GM23248 (cell line): ENCODE data around the gene RPL15. TPM values are rescaled to one million over a fixed set of nuclear protein-coding genes. Genes with fewer than 3 reads are reported as not detected.
A peak's percentile ranks its signal among the peaks of the same experiment; 100 is the strongest.
"Not testable (repeated sequence)": the region's sequence is repeated elsewhere in the genome, so short reads cannot be mapped to it uniquely, and the experiment has no call there.

Experiments used
- DNase-seq: peaks from one replicate; pipeline ENCODE4 v3.0.0-alpha.2; 2015
- H2AFZ ChIP-seq: fragments of 200-600 bp; sonication (generic); 2 replicates; pipeline ENCODE4 v1.6.1; 2016; ENCODE audit warnings: antibody characterized with exemption
- H3F3A ChIP-seq: fragments of 200-600 bp; sonication (generic); 2 replicates; pipeline ENCODE4 v1.6.1; 2016; ENCODE audit warnings: mild to moderate bottlenecking, antibody characterized with exemption, mixed run types; ENCODE audit not compliant: insufficient read depth
- H3K27ac ChIP-seq: fragments of 200-600 bp; sonication (generic); 2 replicates; pipeline ENCODE4 v1.5.1; 2016; ENCODE audit warnings: mild to moderate bottlenecking
- H3K27me3 ChIP-seq: fragments of 200-600 bp; sonication (generic); replicated peaks from 2 replicates; pipeline ENCODE4 v1.6.1; 2016; ENCODE audit warnings: mild to moderate bottlenecking; ENCODE audit not compliant: insufficient read depth
- H3K36me3 ChIP-seq: fragments of 200-600 bp; sonication (generic); 2 replicates; pipeline ENCODE4 v1.6.1; 2016; ENCODE audit warnings: low read depth, mild to moderate bottlenecking
- H3K4me1 ChIP-seq: fragments of 200-600 bp; sonication (generic); 2 replicates; pipeline ENCODE4 v1.6.1; 2016; ENCODE audit warnings: mild to moderate bottlenecking; ENCODE audit not compliant: insufficient read depth
- H3K4me2 ChIP-seq: fragments of 200-600 bp; sonication (generic); one replicate; pipeline ENCODE4 v1.6.1; 2016; ENCODE audit warnings: mild to moderate bottlenecking; ENCODE audit not compliant: unreplicated experiment
- H3K4me3 ChIP-seq: fragments of 200-600 bp; sonication (generic); 2 replicates; pipeline ENCODE4 v1.5.1; 2016; ENCODE audit warnings: mild to moderate bottlenecking
- H3K79me2 ChIP-seq: fragments of 200-600 bp; sonication (generic); 2 replicates; pipeline ENCODE4 v1.6.1; 2016; ENCODE audit warnings: mild to moderate bottlenecking; ENCODE audit not compliant: insufficient read depth
- H3K9ac ChIP-seq: fragments of 200-600 bp; sonication (generic); 2 replicates; pipeline ENCODE4 v1.6.1; 2016; ENCODE audit warnings: mild to moderate bottlenecking
- H3K9me2 ChIP-seq: fragments of 200-600 bp; sonication (generic); 2 replicates; pipeline ENCODE4 v1.6.1; 2016; ENCODE audit warnings: mixed run types, mild to moderate bottlenecking, moderate library complexity; ENCODE audit not compliant: insufficient read depth
- H3K9me3 ChIP-seq: fragments of 200-600 bp; sonication (generic); one replicate; pipeline ENCODE4 v1.6.1; 2017; ENCODE audit warnings: low read depth
- H4K20me1 ChIP-seq: fragments of 200-600 bp; sonication (generic); 2 replicates; pipeline ENCODE4 v1.6.0; 2016; ENCODE audit not compliant: insufficient read depth
- EZH2 ChIP-seq: fragments of 200-600 bp; sonication (generic); IDR thresholded peaks from 2 replicates; pipeline ENCODE4 v1.6.1; 2018; ENCODE audit warnings: antibody characterized with exemption, mild to moderate bottlenecking; ENCODE audit not compliant: insufficient read depth, poor library complexity, severe bottlenecking
- EZH2phosphoT487 ChIP-seq: fragments of 200-600 bp; sonication (generic); IDR thresholded peaks from 2 replicates; pipeline ENCODE4 v1.6.1; 2018; ENCODE audit warnings: antibody characterized with exemption, moderate library complexity, mild to moderate bottlenecking, low read depth; ENCODE audit not compliant: insufficient read depth
- WGBS, 2 experiments: methylation state at CpG; one replicate each; pipeline ENCODE4 v1.1.6; 2015 to 2017; ENCODE audit warnings: low lambda C conversion rate in 2 of 2, low coverage in 1 of 2; ENCODE audit errors: missing lambda C conversion rate in 2 of 2; 5-methylcytosine and 5-hydroxymethylcytosine counted together
- in situ Hi-C: fragments of 300-500 bp; cut with MboI; formaldehyde crosslinking; loops from 2 replicates; pipeline ENCODE4 v1.15.0; 2020
- polyA plus RNA-seq: library from polyadenylated mRNA; unstranded; fragments of >200 nt; fragmentation: Nextera tagmentation; extraction: Ambion mirVana; gene quantifications from 2 replicates; pipeline ENCODE4 v1.2.1, GENCODE V29; 2016
- total RNA-seq: library from RNA; depleted of rRNA; stranded (reverse); fragments of >200 nt; shearing (Covaris generic); gene quantifications from 2 replicates; pipeline ENCODE4 v1.2.3, GENCODE V29; 2014

RPL15 gene
- total and polyA plus RNA-seq, 2 experiments from 2014 or later, result 1,685 to 2,236 TPM

- Histone ChIP-seq H3K79me2 (no peaks in the 10 kb centered on the region), H2AFZ (no peak overlapping the region), H4K20me1 (no peaks in the 10 kb centered on the region), H3F3A (no peaks in the 10 kb centered on the region), H3K4me2 (no peak overlapping the region), H3K9ac (no peak overlapping the region), H3K27ac (no peak overlapping the region), H3K9me2 (no peaks in the 10 kb centered on the region), H3K4me3 (no peak overlapping the region), H3K27me3 (no peaks in the 10 kb centered on the region), H3K9me3 (no peaks in the 10 kb centered on the region), H3K4me1 (no peaks in the 10 kb centered on the region), H3K36me3 (peaks cover 17% of the 10 kb centered on the region; the same call in 1 of the 2 replicates)
- in situ Hi-C loops, result no loop called here
- no peak for DNase-seq
- 95 to 99% methylated on average over 4 of the region's 4 CpGs for WGBS, 2 experiments
- no peak for TF ChIP-seq EZH2phosphoT487
- no peak for TF ChIP-seq EZH2
These were observed 21.8 kb upstream of the RPL15 start for GRCh38 chr3:23895181-23895580.

- Histone ChIP-seq H3K27me3 (no peaks in the 10 kb centered on the region), H2AFZ (no peak overlapping the region), H3K9ac (no peak overlapping the region), H3F3A (0 out of 2 replicates have a peak, but pooled peaks cover 3% of the 10 kb centered on the region), H3K27ac (no peak overlapping the region), H4K20me1 (no peaks in the 10 kb centered on the region), H3K9me3 (no peaks in the 10 kb centered on the region), H3K36me3 (0 out of 2 replicates have a peak, but pooled peaks cover 7% of the 10 kb centered on the region), H3K4me1 (no peaks in the 10 kb centered on the region; the same call in 1 of the 2 replicates), H3K9me2 (no peaks in the 10 kb centered on the region), H3K4me2 (no peak overlapping the region), H3K79me2 (no peaks in the 10 kb centered on the region), H3K4me3 (no peak overlapping the region)
- peak; percentile 44 for DNase-seq
- no peak for TF ChIP-seq EZH2
- TF ChIP-seq EZH2phosphoT487, result no peak
- in situ Hi-C loops, result no loop called here
- WGBS, 2 experiments, result 66 to 72% methylated on average over 6 of the region's 6 CpGs
These were observed 16.2 kb upstream of the RPL15 start for GRCh38 chr3:23900744-23901143.

GRCh38 chr3:23904545-23904944 lies 12.4 kb upstream of the RPL15 start:
- Histone ChIP-seq H3K27ac (no peak overlapping the region), H3K36me3 (peaks cover 12% of the 10 kb centered on the region), H3K4me1 (no peaks in the 10 kb centered on the region; the same call in 1 of the 2 replicates), H3K9me2 (no peaks in the 10 kb centered on the region), H3K4me2 (no peak overlapping the region), H3K9me3 (no peaks in the 10 kb centered on the region), H3K27me3 (no peaks in the 10 kb centered on the region), H3K9ac (no peak overlapping the region), H2AFZ (no peak overlapping the region), H3K79me2 (no peaks in the 10 kb centered on the region), H3K4me3 (no peak overlapping the region), H3F3A (0 out of 2 replicates have a peak, but pooled peaks cover 3% of the 10 kb centered on the region), H4K20me1 (no peaks in the 10 kb centered on the region)
- no peak for DNase-seq
- in situ Hi-C loops, result no loop called here
- TF ChIP-seq EZH2phosphoT487 (no peak), EZH2 (no peak)

GRCh38 chr3:23909341-23909740 lies 7.6 kb upstream of the RPL15 start:
- H3K4me2 ChIP-seq, result no peak overlapping the region
- in situ Hi-C loops, result no loop called here
- 92 to 95% methylated on average over 7 of the region's 7 CpGs for WGBS, 2 experiments

GRCh38 chr3:23911397-23911796 lies 5.5 kb upstream of the RPL15 start:
- Histone ChIP-seq H3F3A (peaks cover 21% of the 10 kb centered on the region), H3K9me2 (no peaks in the 10 kb centered on the region), H3K36me3 (peaks cover 16% of the 10 kb centered on the region), H4K20me1 (no peaks in the 10 kb centered on the region), H3K9me3 (no peaks in the 10 kb centered on the region), H3K4me3 (no peak overlapping the region), H3K27ac (no peak overlapping the region), H3K9ac (no peak overlapping the region), H3K27me3 (no peaks in the 10 kb centered on the region), H2AFZ (no peak overlapping the region), H3K4me1 (peaks cover 20% of the 10 kb centered on the region), H3K79me2 (peaks cover 59% of the 10 kb centered on the region), H3K4me2 (no peak overlapping the region)
- 92 to 100% methylated on average over 2 of the region's 2 CpGs for WGBS, 2 experiments
- DNase-seq, result no peak
- in situ Hi-C loops, result no loop called here
- TF ChIP-seq EZH2phosphoT487 (no peak), EZH2 (no peak)

More at GRCh38 chr3:23909341-23909740, 7.6 kb upstream of the RPL15 start:
- Histone ChIP-seq H3K36me3 (peaks cover 16% of the 10 kb centered on the region), H3K27ac (no peak overlapping the region), H3K27me3 (no peaks in the 10 kb centered on the region), H3K4me1 (peaks cover 5% of the 10 kb centered on the region; the same call in 1 of the 2 replicates), H4K20me1 (no peaks in the 10 kb centered on the region), H3K4me3 (no peak overlapping the region), H2AFZ (no peak overlapping the region), H3K9ac (no peak overlapping the region), H3K9me3 (no peaks in the 10 kb centered on the region), H3F3A (0 out of 2 replicates have a peak, but pooled peaks cover 2% of the 10 kb centered on the region), H3K79me2 (peaks cover 39% of the 10 kb centered on the region), H3K9me2 (no peaks in the 10 kb centered on the region)
- no peak for TF ChIP-seq EZH2phosphoT487
- no peak for TF ChIP-seq EZH2
- DNase-seq, result no peak

GRCh38 chr3:23912335-23912734 lies 4.6 kb upstream of the RPL15 start:
- H3K9me3 ChIP-seq, H3K9me2 ChIP-seq, H4K20me1 ChIP-seq, H3K4me3 ChIP-seq, DNase-seq, H3K27me3 ChIP-seq, H3K4me2 ChIP-seq, H3K27ac ChIP-seq, H3K9ac ChIP-seq, in situ Hi-C loops, H2AFZ ChIP-seq: not testable (repeated sequence)
- H3K79me2 ChIP-seq, result peaks cover 63% of the 10 kb centered on the region
- 88 to 95% methylated on average over 3 of the region's 3 CpGs for WGBS, 2 experiments
- peaks cover 20% of the 10 kb centered on the region for H3K4me1 ChIP-seq
- H3K36me3 ChIP-seq, result peaks cover 12% of the 10 kb centered on the region
- peaks cover 21% of the 10 kb centered on the region for H3F3A ChIP-seq
